Stimulated activated CD8-positive, alpha-beta memory T cell treated with anti-CD3 and anti-CD28 coated beads, Interleukin-4, amount 100 ng/mL, for 4 hours (primary cell): ENCODE results near the gene CCDC107.

Experiments
- DNase-seq, 2 donors: peaks; one replicate each; pipeline ENCODE4 v3.0.0-alpha.2; 2020; ENCODE audit warnings: low read depth in 2 of 2, low spot score in 1 of 2

CCDC107 gene

GRCh38 chr9:35659340-35659739 lies 1.2 kb downstream of the CCDC107 start:
- DNase-seq, result no peak

GRCh38 chr9:35660966-35661415 lies 2.9 kb downstream of the CCDC107 start:
- no peak for DNase-seq

- no peak for DNase-seq
These were observed 3.8 kb downstream of the CCDC107 start for GRCh38 chr9:35661756-35662350.

GRCh38 chr9:35662437-35662836 lies 4.3 kb downstream of the CCDC107 start:
- DNase-seq, result no peak

- DNase-seq, result peak in 1 of 2 donors; percentile 31
These were observed 6.7 kb downstream of the CCDC107 start, which contains the start of gene ARHGEF39 for GRCh38 chr9:35664531-35665470. Gene ARHGEF39, minus strand, starts transcription at chr9:35665195. Its CDS starts 26 bp downstream, at chr9:35665169.

- DNase-seq, result no peak
These were observed 7.4 kb downstream of the CCDC107 start for GRCh38 chr9:35665471-35665818.

- no peak for DNase-seq
These were observed 8.0 kb downstream of the CCDC107 start for GRCh38 chr9:35666045-35666444.

GRCh38 chr9:35666549-35666948 lies 8.5 kb downstream of the CCDC107 start:
- DNase-seq, result no peak

GRCh38 chr9:35667939-35668338 lies 9.8 kb downstream of the CCDC107 start:
- DNase-seq, result no peak

GRCh38 chr9:35669331-35670145 lies 11.4 kb downstream of the CCDC107 start:
- no peak for DNase-seq

GRCh38 chr9:35673132-35674024 lies 15.3 kb downstream of the CCDC107 start, which contains the start of gene CA9:
Gene CA9, plus strand, starts transcription at chr9:35673928. Its CDS starts 32 bp downstream, at chr9:35673960.
- DNase-seq, result no peak

GRCh38 chr9:35674025-35674361 lies 15.9 kb downstream of the CCDC107 start:
- no peak for DNase-seq

GRCh38 chr9:35675204-35675603 lies 17.1 kb downstream of the CCDC107 start:
- DNase-seq, result no peak

- no peak for DNase-seq
These were observed 17.8 kb downstream of the CCDC107 start for GRCh38 chr9:35675732-35676392.

GRCh38 chr9:35679091-35679490 lies 21.0 kb downstream of the CCDC107 start:
- DNase-seq, result no peak

- DNase-seq, result no peak
These were observed 21.8 kb downstream of the CCDC107 start for GRCh38 chr9:35679766-35680330.

- DNase-seq, result no peak
These were observed 22.4 kb downstream of the CCDC107 start for GRCh38 chr9:35680331-35681105.

GRCh38 chr9:35681341-35682002 lies 23.4 kb downstream of the CCDC107 start:
- DNase-seq, result no peak
